ENCODE results near the gene ATP6V1B1.

GRCh38 chr2:70888366-70888922 lies 47.3 kb upstream of the ATP6V1B1 start:
- TF ChIP-seq CHD1 (IDR thresholded peaks at IDR 0.05; ENCODE audit: low read length) = no peak
- TF ChIP-seq ZNF318 (IDR thresholded peaks at IDR 0.05; ENCODE audit: borderline replicate concordance in 1 of 2, low read depth in 1 of 2) = no peak
- TF ChIP-seq POLR2A (conservative IDR thresholded peaks at IDR 0.05) = no peak
- no peak for TF ChIP-seq EZH2 (IDR thresholded peaks at IDR 0.05; ENCODE audit: borderline replicate concordance, low read depth, low read length)
- TF ChIP-seq ZNF512 (tag; IDR thresholded peaks at IDR 0.05) = no peak
- no peak for TF ChIP-seq MTA1 (IDR thresholded peaks at IDR 0.05; ENCODE audit: borderline replicate concordance)
- TF ChIP-seq ZNF121 (CRISPR knock-in tag; conservative IDR thresholded peaks at IDR 0.05) = no peak
- no peak for TF ChIP-seq CBFA2T3 (IDR thresholded peaks at IDR 0.05)
- TF ChIP-seq SIN3B (IDR thresholded peaks at IDR 0.05; ENCODE audit: low read depth) = no peak
